Neuron (in vitro differentiated cells): ENCODE data around the gene C15orf39.

Experiments used
- H2AFZ ChIP-seq: one replicate; pipeline ENCODE4 v1.6.1; 2013; ENCODE audit warnings: low read depth, mild to moderate bottlenecking, inconsistent platforms, low read length, moderate library complexity
- H3K27me3 ChIP-seq: one replicate; pipeline ENCODE4 v1.6.1; 2013; ENCODE audit warnings: low read length; ENCODE audit not compliant: insufficient read depth
- H3K36me3 ChIP-seq: one replicate; pipeline ENCODE4 v1.6.1; 2013; ENCODE audit warnings: low read length; ENCODE audit not compliant: insufficient read depth
- H3K4me1 ChIP-seq: one replicate; pipeline ENCODE4 v1.6.1; 2013; ENCODE audit warnings: low read length; ENCODE audit not compliant: insufficient read depth
- H3K4me3 ChIP-seq: 2 replicates; pipeline ENCODE4 v1.5.1; 2013; ENCODE audit warnings: mild to moderate bottlenecking, low read length, moderate library complexity
- H3K9me3 ChIP-seq: one replicate; pipeline ENCODE4 v1.6.1; 2013; ENCODE audit warnings: low read length

Gene C15orf39

DNA sequence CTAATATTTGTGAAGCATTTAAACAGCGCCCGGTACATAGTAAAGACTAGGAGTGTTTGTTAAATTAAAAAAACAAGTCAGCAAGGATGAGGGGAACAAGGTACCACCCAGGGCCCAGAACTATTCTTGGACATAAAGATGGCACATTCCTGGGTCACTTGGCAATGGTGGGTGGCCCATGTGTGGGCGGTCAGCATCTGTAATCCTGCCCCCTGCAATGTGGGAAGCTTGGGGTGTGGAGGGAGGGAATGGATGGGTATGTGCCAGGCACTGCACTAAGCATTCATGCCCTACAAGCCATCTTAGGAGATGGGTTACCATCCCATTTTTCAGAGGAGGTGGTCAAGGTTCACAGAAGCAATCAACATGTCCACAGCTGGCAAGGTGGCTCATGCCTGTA is 7.3 kb upstream of the C15orf39 start:
- H3K4me3 ChIP-seq, result no peak overlapping the region
- peaks cover 6% of the 10 kb centered on the region for H3K4me1 ChIP-seq
- peaks cover 13% of the 10 kb centered on the region for H3K27me3 ChIP-seq
- H2AFZ ChIP-seq, result no peak overlapping the region
- no peaks in the 10 kb centered on the region for H3K9me3 ChIP-seq
- H3K36me3 ChIP-seq, result no peaks in the 10 kb centered on the region

DNA sequence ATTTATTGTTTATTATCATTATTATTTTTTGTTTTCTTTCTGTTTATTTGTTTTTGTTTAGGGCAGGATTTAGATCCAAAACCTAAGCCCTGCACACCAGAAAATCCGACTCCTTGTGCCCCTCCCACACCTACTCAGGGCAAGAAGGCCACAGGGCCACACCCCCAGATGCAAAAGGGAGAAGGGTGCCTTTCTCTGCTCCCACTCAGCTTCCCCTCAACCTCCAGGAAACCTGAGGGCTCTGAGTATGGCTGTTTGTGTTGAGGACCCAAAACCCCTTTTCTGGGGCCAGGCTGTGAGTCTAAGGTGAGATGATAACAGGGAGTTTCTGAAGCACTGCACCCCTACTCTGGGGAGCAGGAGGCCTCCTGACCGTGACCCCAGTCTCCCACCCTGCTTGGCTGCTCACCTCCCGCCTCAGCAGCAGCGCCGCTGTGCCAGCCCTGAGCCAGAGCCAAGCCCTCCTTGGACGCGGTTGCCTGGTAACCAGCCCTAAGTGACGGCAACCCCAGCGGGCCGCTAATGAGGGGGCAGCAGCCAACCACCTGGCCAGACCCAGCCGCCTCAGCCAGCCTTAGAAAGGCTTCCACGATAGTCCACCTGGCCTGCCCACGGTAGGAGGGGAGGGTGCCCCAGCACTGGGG is 6.4 kb upstream of the C15orf39 start:
- no peak overlapping the region for H3K4me3 ChIP-seq

GRCh38 chr15:75195766-75196241 is 5.9 kb upstream of the C15orf39 start:
- Histone ChIP-seq H3K9me3 (no peaks in the 10 kb centered on the region), H3K4me1 (peaks cover 7% of the 10 kb centered on the region), H3K36me3 (no peaks in the 10 kb centered on the region), H3K27me3 (peaks cover 26% of the 10 kb centered on the region), H2AFZ (no peak overlapping the region), H3K4me3 (no peak overlapping the region)

More for the DNA sequence above, 6.4 kb upstream of the C15orf39 start:
- Histone ChIP-seq H2AFZ (no peak overlapping the region), H3K9me3 (no peaks in the 10 kb centered on the region), H3K36me3 (no peaks in the 10 kb centered on the region), H3K27me3 (peaks cover 22% of the 10 kb centered on the region), H3K4me1 (peaks cover 6% of the 10 kb centered on the region)

GRCh38 chr15:75197062-75197630 is 4.5 kb upstream of the C15orf39 start:
- Histone ChIP-seq H2AFZ (no peak overlapping the region), H3K9me3 (no peaks in the 10 kb centered on the region), H3K27me3 (peaks cover 26% of the 10 kb centered on the region), H3K36me3 (no peaks in the 10 kb centered on the region), H3K4me1 (peaks cover 14% of the 10 kb centered on the region), H3K4me3 (no peak overlapping the region)

GRCh38 chr15:75198560-75199356 is 2.9 kb upstream of the C15orf39 start:
- Histone ChIP-seq H2AFZ (no peak overlapping the region), H3K36me3 (no peaks in the 10 kb centered on the region), H3K4me3 (no peak overlapping the region), H3K9me3 (no peaks in the 10 kb centered on the region), H3K4me1 (peaks cover 24% of the 10 kb centered on the region), H3K27me3 (peaks cover 26% of the 10 kb centered on the region)

DNA sequence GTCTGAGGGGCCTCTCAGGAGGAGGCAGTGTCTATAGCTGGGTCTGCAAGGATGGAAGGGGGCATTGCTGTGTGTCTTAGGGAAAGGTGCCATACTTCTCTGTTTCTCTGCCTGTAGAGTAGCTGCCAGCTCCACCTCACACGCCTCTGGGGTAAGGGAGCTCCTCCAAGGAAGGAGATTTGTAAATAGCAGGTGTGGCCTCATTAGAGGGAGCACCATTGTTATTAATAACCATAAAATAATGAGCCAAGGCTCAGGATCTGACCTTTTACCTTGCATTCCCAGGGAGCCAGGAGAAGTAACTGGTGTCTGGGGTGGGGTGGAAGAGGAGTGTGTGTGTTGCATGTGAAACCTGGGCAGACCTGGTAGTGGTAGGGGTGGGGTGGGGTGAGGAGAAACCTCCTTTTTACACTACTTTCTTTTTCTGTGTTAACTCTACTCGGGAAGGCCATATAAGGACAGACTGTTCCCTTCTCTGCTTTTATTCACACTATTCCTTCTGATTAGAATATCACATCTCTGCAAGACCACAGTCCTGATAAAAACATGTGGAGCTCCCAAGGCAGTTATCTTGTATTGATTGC is 2.2 kb upstream of the C15orf39 start:
- Histone ChIP-seq H3K27me3 (peaks cover 26% of the 10 kb centered on the region), H3K36me3 (no peaks in the 10 kb centered on the region), H2AFZ (no peak overlapping the region), H3K4me3 (no peak overlapping the region), H3K4me1 (peaks cover 24% of the 10 kb centered on the region), H3K9me3 (no peaks in the 10 kb centered on the region)

- Histone ChIP-seq H3K4me1 (peaks cover 20% of the 10 kb centered on the region), H3K9me3 (no peaks in the 10 kb centered on the region), H3K27me3 (peaks cover 26% of the 10 kb centered on the region), H3K4me3 (no peak overlapping the region), H2AFZ (no peak overlapping the region), H3K36me3 (no peaks in the 10 kb centered on the region)
Measured at GRCh38 chr15:75200391-75200764, 1.3 kb upstream of the C15orf39 start.

DNA sequence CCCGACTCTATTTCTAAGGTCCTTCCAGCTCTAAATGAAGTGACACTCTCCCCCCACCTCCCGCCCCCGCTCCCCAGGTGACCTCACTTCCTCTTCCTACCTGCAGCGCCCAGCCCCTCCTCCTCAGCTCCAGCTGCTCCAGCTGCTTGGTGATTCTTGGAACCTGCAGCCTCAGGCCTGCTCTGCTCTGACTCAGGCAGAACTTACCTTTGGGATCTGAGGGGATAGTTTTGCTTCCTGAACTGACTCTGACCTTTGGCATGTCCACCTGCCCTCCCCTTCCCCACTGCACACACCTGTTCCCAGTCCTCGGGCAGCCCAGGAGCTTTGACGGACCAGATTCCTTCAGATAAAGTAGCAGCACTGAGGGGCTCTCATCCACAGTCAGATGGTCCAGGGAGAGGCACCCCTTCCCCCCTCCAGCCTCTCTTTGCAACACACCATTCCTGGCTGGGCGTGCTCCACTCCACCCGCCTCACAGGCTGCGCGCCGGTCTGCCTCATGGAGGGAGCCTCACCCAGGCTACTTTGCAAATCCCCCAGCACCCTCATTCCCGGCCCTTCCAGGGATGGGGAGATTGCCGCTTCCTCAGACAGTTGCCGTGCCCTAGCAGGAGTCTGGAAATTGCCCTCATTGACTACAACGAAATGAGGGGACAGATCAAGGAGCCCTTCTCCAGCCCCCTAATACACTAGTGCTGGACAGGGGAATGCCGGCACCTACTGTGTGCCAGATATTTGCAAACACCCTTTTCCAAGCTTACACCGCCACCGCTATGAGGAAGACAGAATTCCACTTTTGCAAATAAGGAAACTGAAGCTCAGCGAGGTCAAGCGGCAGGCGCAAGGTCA is 692 bp upstream of the C15orf39 start:
- peak overlapping the region; percentile 80 for H3K4me3 ChIP-seq
- H2AFZ ChIP-seq, result peak overlapping the region; percentile 8

GRCh38 chr15:75202251-75203016 is 752 bp downstream of the C15orf39 start:
- peaks cover 7% of the 10 kb centered on the region for H3K36me3 ChIP-seq
- H3K9me3 ChIP-seq, result no peaks in the 10 kb centered on the region
- H3K4me3 ChIP-seq, result peak overlapping the region; percentile 80
- H3K4me1 ChIP-seq, result peaks cover 18% of the 10 kb centered on the region
- H2AFZ ChIP-seq, result peak overlapping the region; percentile 97
- H3K27me3 ChIP-seq, result peaks cover 20% of the 10 kb centered on the region

More for the DNA sequence above, 692 bp upstream of the C15orf39 start:
- Histone ChIP-seq H3K36me3 (peaks cover 2% of the 10 kb centered on the region), H3K27me3 (peaks cover 26% of the 10 kb centered on the region), H3K9me3 (no peaks in the 10 kb centered on the region), H3K4me1 (peaks cover 18% of the 10 kb centered on the region)

DNA sequence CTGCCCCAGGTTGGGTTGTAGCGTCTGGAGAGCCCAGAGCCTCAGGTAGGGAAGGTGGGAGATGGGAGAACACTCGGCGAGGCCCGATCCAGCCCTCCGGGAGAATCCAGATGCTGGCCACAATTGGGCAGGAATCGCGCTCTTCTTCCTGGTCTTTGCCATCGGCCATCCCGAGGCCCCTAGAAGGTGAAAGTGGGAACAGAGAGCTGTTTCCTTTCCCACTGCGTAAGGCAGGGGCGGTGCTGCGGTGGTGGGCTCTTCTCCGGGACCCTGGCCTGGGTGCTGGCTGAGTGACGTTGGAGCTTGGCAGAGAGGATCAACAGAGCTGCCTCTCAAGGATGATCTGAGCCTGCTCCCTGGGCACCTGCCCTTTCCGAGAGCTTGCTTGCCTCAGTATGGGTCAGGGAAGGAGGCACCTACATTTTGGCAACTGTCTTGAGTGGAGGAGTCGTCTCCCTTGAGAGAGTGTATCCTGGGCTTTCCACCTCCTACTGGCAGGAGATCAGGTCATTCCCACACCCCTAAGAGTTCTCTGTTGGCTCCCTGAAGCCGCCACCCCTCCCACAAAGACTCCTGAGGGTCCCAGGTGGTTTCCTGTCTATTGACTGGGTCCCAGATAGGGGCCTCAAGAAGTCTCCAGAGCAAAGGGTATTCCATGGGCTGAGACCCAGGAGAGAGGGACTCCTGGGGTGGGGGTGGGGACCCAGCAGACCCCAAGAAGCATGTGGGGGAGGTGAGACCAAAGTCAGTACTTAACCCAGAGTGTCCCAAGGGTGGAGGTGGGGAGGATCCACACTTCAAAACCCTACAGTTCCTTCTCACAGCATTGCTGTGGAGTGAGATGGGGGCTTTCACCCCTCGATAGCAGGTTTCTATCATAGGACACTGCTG is 1.6 kb downstream of the C15orf39 start:
- H3K4me1 ChIP-seq, result peaks cover 18% of the 10 kb centered on the region
- H2AFZ ChIP-seq, result peak overlapping the region; percentile 97
- H3K36me3 ChIP-seq, result peaks cover 14% of the 10 kb centered on the region
- H3K27me3 ChIP-seq, result peaks cover 18% of the 10 kb centered on the region
- H3K4me3 ChIP-seq, result peak overlapping the region; percentile 80
- H3K9me3 ChIP-seq, result no peaks in the 10 kb centered on the region

GRCh38 chr15:75203908-75204263 is 2.2 kb downstream of the C15orf39 start:
- Histone ChIP-seq H3K36me3 (peaks cover 20% of the 10 kb centered on the region), H2AFZ (no peak overlapping the region), H3K27me3 (peaks cover 18% of the 10 kb centered on the region), H3K4me3 (no peak overlapping the region), H3K9me3 (no peaks in the 10 kb centered on the region), H3K4me1 (peaks cover 18% of the 10 kb centered on the region)
